ENCODE results near the gene FBLL1. TPM values are rescaled to one million over a fixed set of nuclear protein-coding genes. Genes with fewer than 3 reads are reported as not detected.

FBLL1 gene
- under 1 TPM in 2 of 4 donors, not detected in 2; 0.46 to 0.84 TPM for total RNA-seq

GRCh38 chr5:168528521-168529373 is at the start of gene FBLL1:
Gene FBLL1, plus strand, starts transcription at chr5:168529305. Its CDS starts 200 bp downstream, at chr5:168529505.
- TF ChIP-seq CTCF (IDR thresholded peaks at IDR 0.05) = no peak
- DNase-seq (ENCODE audit: low spot score) = no peak
- no peak for ATAC-seq (ENCODE audit: low FRiP score)

- no peak for TF ChIP-seq CTCF (IDR thresholded peaks at IDR 0.05)
- no peak for DNase-seq (ENCODE audit: low spot score)
- ATAC-seq (ENCODE audit: low FRiP score) = no peak
Observed at GRCh38 chr5:168480601-168481000, 48.5 kb upstream of the FBLL1 start.

- TF ChIP-seq CTCF (IDR thresholded peaks at IDR 0.05) = no peak
- ATAC-seq (ENCODE audit: low FRiP score) = no peak
Observed at GRCh38 chr5:168481330-168481788, 47.7 kb upstream of the FBLL1 start.

GRCh38 chr5:168482361-168482760 is 46.7 kb upstream of the FBLL1 start:
- DNase-seq (ENCODE audit: low spot score) (no peak), ATAC-seq (ENCODE audit: low FRiP score) (no peak)
- no peak for TF ChIP-seq CTCF (IDR thresholded peaks at IDR 0.05)

More at GRCh38 chr5:168481330-168481788, 47.7 kb upstream of the FBLL1 start:
- no peak for DNase-seq (ENCODE audit: low spot score)

GRCh38 chr5:168486136-168486879 is 42.8 kb upstream of the FBLL1 start, which contains the start of gene RARS1:
Gene RARS1, plus strand, starts transcription at chr5:168486471. Its CDS starts 28 bp downstream, at chr5:168486499.
- TF ChIP-seq CTCF (IDR thresholded peaks at IDR 0.05) = peak in 2 of 3 donors; percentile 24 to 74
- DNase-seq (ENCODE audit: low spot score) (peak; percentile 76), ATAC-seq (ENCODE audit: low FRiP score) (peak; percentile 96)

GRCh38 chr5:168489059-168489458 is 40.0 kb upstream of the FBLL1 start:
- ATAC-seq (ENCODE audit: low FRiP score) = no peak

More at GRCh38 chr5:168489059-168489458, 40.0 kb upstream of the FBLL1 start:
- no peak for DNase-seq (ENCODE audit: low spot score)
- TF ChIP-seq CTCF (IDR thresholded peaks at IDR 0.05) = no peak

Measured in omental fat pad (tissue), 4 donors.